Endothelial cell of umbilical vein (primary cell): ENCODE data around the gene C1orf185. TPM values are rescaled to one million over a fixed set of nuclear protein-coding genes. Genes with fewer than 3 reads are reported as not detected.

Source experiments
- BruUV-seq: library from RNA; stranded (reverse); fragments of 400-500 nt; replicated peaks from 2 replicates; lab custom pipeline; 2021; lab: Mats Ljungman, UMichigan
- CTCF ChIA-PET: fragments of 300-600, 350-600 bp; sonication (Branson Sonifier 250); formaldehyde crosslinking; loops from one replicate; lab custom pipeline; 2021; ENCODE audit warnings: antibody characterized with exemption, inconsistent platforms; lab: Charles Lee
- POLR2A ChIA-PET: fragments of 300-600, 350-600 bp; sonication (Branson Sonifier 250); formaldehyde crosslinking; loops from one replicate; lab custom pipeline; 2021; ENCODE audit warnings: antibody characterized with exemption, inconsistent platforms; lab: Charles Lee
- DNase-seq: peaks from one replicate; pipeline ENCODE4 v3.0.0-alpha.2; 2011; ENCODE audit warnings: low read depth, low spot score
- FAIRE-seq: peaks from 2 replicates; lab custom pipeline; 2011; peaks lifted over from hg19 to GRCh38; lab: Jason Lieb, UNC
- H2AFZ ChIP-seq: 2 replicates; pipeline ENCODE4 v1.6.0; 2012; ENCODE audit warnings: low read depth, low read length, control low read depth, inconsistent platforms
- H3K27ac ChIP-seq: 2 replicates; pipeline ENCODE4 v1.5.1; 2011; ENCODE audit warnings: low read depth, mild to moderate bottlenecking, control low read depth, low read length, moderate library complexity; ENCODE audit not compliant: insufficient read depth
- H3K27me3 ChIP-seq, 2 experiments: 2 replicates each; pipeline versions ENCODE4 v1.6.0 to v1.6.1; 2011; ENCODE audit warnings: low read length in 2 of 2, mixed read lengths in 1 of 2; ENCODE audit not compliant: control insufficient read depth in 2 of 2, insufficient read depth in 2 of 2
- H3K36me3 ChIP-seq, 2 experiments: 2 replicates in 1 of 2; 3 replicates in 1 of 2; pipeline ENCODE4 v1.5.1; 2011; ENCODE audit warnings: low read length in 2 of 2, mild to moderate bottlenecking in 1 of 2, moderate library complexity in 1 of 2; ENCODE audit not compliant: control insufficient read depth in 2 of 2, insufficient read depth in 2 of 2; ENCODE audit errors: extremely low read depth in 1 of 2
- H3K4me1 ChIP-seq: 3 replicates; pipeline ENCODE4 v1.5.1; 2011; ENCODE audit warnings: mild to moderate bottlenecking, low read length; ENCODE audit not compliant: control insufficient read depth, insufficient read depth; ENCODE audit errors: extremely low read depth
- H3K4me2 ChIP-seq: 2 replicates; pipeline ENCODE4 v1.6.1; 2011; ENCODE audit warnings: low read length, control low read depth, mixed read lengths; ENCODE audit not compliant: insufficient read depth
- H3K4me3 ChIP-seq, 3 experiments: fragments of 200-600 bp in 1 of 3; sonication (generic), shearing (Covaris generic) in 1 of 3; replicated peaks in 1 of 3; 2 replicates each; pipeline ENCODE4 v1.5.1; 2011 to 2016; ENCODE audit warnings: control low read depth in 3 of 3, low read length in 3 of 3, mild to moderate bottlenecking in 2 of 3, inconsistent platforms in 1 of 3, low read depth in 1 of 3, moderate library complexity in 1 of 3; ENCODE audit not compliant: insufficient read depth in 1 of 3
- H3K79me2 ChIP-seq: 2 replicates; pipeline ENCODE4 v1.6.0; 2012; ENCODE audit warnings: low read length, inconsistent platforms; ENCODE audit not compliant: control insufficient read depth, insufficient read depth
- H3K9ac ChIP-seq: replicated peaks from 2 replicates; pipeline ENCODE3; 2011; ENCODE audit warnings: low read length, control low read depth; ENCODE audit not compliant: insufficient read depth; ENCODE audit errors: extremely low read depth
- H3K9me1 ChIP-seq: replicated peaks from 3 replicates; pipeline ENCODE4 v1.6.0; 2011; ENCODE audit warnings: mild to moderate bottlenecking, low read length; ENCODE audit not compliant: control insufficient read depth, insufficient read depth; ENCODE audit errors: extremely low read depth
- H3K9me3 ChIP-seq: replicated peaks from 2 replicates; pipeline ENCODE4 v1.5.1; 2012; ENCODE audit warnings: low read length, inconsistent platforms; ENCODE audit not compliant: control insufficient read depth, insufficient read depth
- H4K20me1 ChIP-seq: replicated peaks from 2 replicates; pipeline ENCODE3; 2011; ENCODE audit warnings: mild to moderate bottlenecking, low read length; ENCODE audit not compliant: control insufficient read depth, insufficient read depth; ENCODE audit errors: extremely low read depth
- CTCF ChIP-seq, 2 donors: IDR thresholded peaks; 1 replicate in 1 of 2; 2 replicates in 1 of 2; pipeline ENCODE4 v1.5.1; 2011; ENCODE audit warnings: low read length in 2 of 2, mild to moderate bottlenecking in 2 of 2, moderate library complexity in 2 of 2, control low read depth in 1 of 2, inconsistent platforms in 1 of 2, low read depth in 1 of 2; ENCODE audit not compliant: insufficient read depth in 1 of 2; ENCODE audit errors: extremely low read depth in 1 of 2
- FOS ChIP-seq: IDR thresholded peaks from 2 replicates; pipeline ENCODE4 v1.6.1; 2011; ENCODE audit warnings: mild to moderate bottlenecking, low read length, moderate library complexity, borderline replicate concordance; ENCODE audit not compliant: insufficient read depth
- GATA2 ChIP-seq: IDR thresholded peaks from 2 replicates; pipeline ENCODE4 v1.7.0; 2011; ENCODE audit warnings: low read depth, mild to moderate bottlenecking, moderate library complexity, mixed read lengths, low read length; ENCODE audit not compliant: insufficient read length, insufficient read depth
- MAX ChIP-seq: IDR thresholded peaks from 2 replicates; pipeline ENCODE4 v1.6.1; 2011; ENCODE audit not compliant: insufficient read depth, insufficient read length
- MYC ChIP-seq: IDR thresholded peaks from one replicate; pipeline ENCODE4 v1.6.1; 2011; ENCODE audit warnings: mild to moderate bottlenecking, low read depth, low read length
- POLR2A ChIP-seq: IDR thresholded peaks from 2 replicates; pipeline ENCODE4 v1.6.1; 2012; ENCODE audit warnings: low read depth, mild to moderate bottlenecking, control low read depth, low read length
- POLR2AphosphoS5 ChIP-seq: IDR thresholded peaks from 2 replicates; pipeline ENCODE4 v1.6.1; 2012; ENCODE audit warnings: low read depth, mild to moderate bottlenecking, control low read depth, low read length, moderate library complexity; ENCODE audit not compliant: insufficient read depth
- dilution Hi-C: fragments of 300-500 bp; cut with MboI; formaldehyde crosslinking; loops from one replicate; pipeline ENCODE4 v1.15.0; 2019; ENCODE audit warnings: low sequenced_read_pairs; ENCODE audit not compliant: extremely low pct_ligation_motif_present
- intact Hi-C: fragments of 100-400 bp; cut with micrococcal nuclease; formaldehyde crosslinking; loops from one replicate; pipeline ENCODE4 v1.10.0; 2022
- polyA plus RNA-seq, 4 experiments: library from polyadenylated mRNA; depleted of rRNA in 3 of 4; stranded (reverse) in 3 of 4; unstranded in 1 of 4; fragments of >200 nt; gene quantifications; 2 replicates each; pipeline versions ENCODE4 v1.2.1 to v1.2.3, GENCODE V29; 2011 to 2012; ENCODE audit warnings: missing spikeins in 1 of 4
- total RNA-seq: library from RNA; stranded (reverse); gene quantifications from 2 replicates; pipeline ENCODE4 v1.2.3, GENCODE V29; 2021

C1orf185 gene
- total and polyA plus RNA-seq, 2 donors (not counting 3 experiments of a cell fraction or from before 2014, with no cell fraction given) = not detected

- dilution Hi-C loops (no loop called here), intact Hi-C loops (no loop called here)
- Histone ChIP-seq H3K9me1 (no peaks in the 10 kb centered on the region), H3K4me1 (no peaks in the 10 kb centered on the region), H3K36me3 (no peaks in the 10 kb centered on the region), H4K20me1 (no peaks in the 10 kb centered on the region), H3K9me3 (no peaks in the 10 kb centered on the region), H3K27me3 (peaks cover 5% of the 10 kb centered on the region in 2 experiments), H3K9ac (no peak overlapping the region), H2AFZ (no peak overlapping the region), H3K79me2 (no peaks in the 10 kb centered on the region), H3K27ac (no peak overlapping the region), H3K4me3 (no peak overlapping the region), H3K4me2 (no peak overlapping the region)
- no TSS peak for BruUV-seq
- FAIRE-seq (no peak), DNase-seq (no peak)
- ChIA-PET POLR2A (no interaction called here), CTCF (no interaction called here)
- TF ChIP-seq MYC (no peak), POLR2A (no peak), GATA2 (no peak), MAX (no peak), POLR2AphosphoS5 (no peak), CTCF (IDR thresholded peaks at IDR 0.05; ENCODE audit: extremely low read depth in 1 of 2, insufficient read depth in 1 of 2, low read depth in 1 of 2, low read length in 2 of 2) (no peak), FOS (no peak)
Observed at GRCh38 chr1:51165540-51165939, 63.5 kb downstream of the C1orf185 start.
